ENCODE data around the gene NAGS. TPM values are rescaled to one million over a fixed set of nuclear protein-coding genes. Genes with fewer than 3 reads are reported as not detected.
"Not testable (repeated sequence)": the region's sequence is repeated elsewhere in the genome, so short reads cannot be mapped to it uniquely, and the experiment has no call there.

NAGS gene
- total RNA-seq, 2 donors from 2014 or later: 0.92 TPM; not detected in 1

- Histone ChIP-seq H3K4me1 (ENCODE audit: control insufficient read depth in 1 of 2, low read depth in 2 of 2) (peaks cover 0 to 11% of the 10 kb centered on the region in 2 donors), H3K4me3 (peak overlapping the region; percentile 46), H3K27me3 (replicated peaks; ENCODE audit: insufficient read depth) (no peaks in the 10 kb centered on the region), H3K27ac (no peak overlapping the region), H3K36me3 (no peaks in the 10 kb centered on the region), H3K9me3 (no peaks in the 10 kb centered on the region)
- ATAC-seq (ENCODE audit: insufficient number of reproducible peaks, low FRiP score, low read depth): no peak
- TF ChIP-seq CTCF (IDR thresholded peaks at IDR 0.05): peak; percentile 79
- no peak for DNase-seq (ENCODE audit: low spot score)
These were observed 9.9 kb upstream of the NAGS start for GRCh38 chr17:43994272-43995149.

GRCh38 chr17:43995150-43995471 lies 9.3 kb upstream of the NAGS start:
- Histone ChIP-seq H3K4me1 (ENCODE audit: control insufficient read depth in 1 of 2, low read depth in 2 of 2) (peaks cover 0 to 11% of the 10 kb centered on the region in 2 donors), H3K4me3 (no peak overlapping the region), H3K27ac (no peak overlapping the region), H3K9me3 (no peaks in the 10 kb centered on the region), H3K36me3 (no peaks in the 10 kb centered on the region), H3K27me3 (replicated peaks; ENCODE audit: insufficient read depth) (no peaks in the 10 kb centered on the region)
- ATAC-seq (ENCODE audit: insufficient number of reproducible peaks, low FRiP score, low read depth): no peak
- DNase-seq (ENCODE audit: low spot score): no peak
- no peak for TF ChIP-seq CTCF (IDR thresholded peaks at IDR 0.05)

- DNase-seq (ENCODE audit: low spot score); H3K36me3 ChIP-seq; H3K27me3 ChIP-seq (replicated peaks; ENCODE audit: insufficient read depth); H3K27ac ChIP-seq; H3K9me3 ChIP-seq; H3K4me3 ChIP-seq; ATAC-seq (ENCODE audit: insufficient number of reproducible peaks, low FRiP score, low read depth): not testable (repeated sequence)
- H3K4me1 ChIP-seq (ENCODE audit: control insufficient read depth in 1 of 2, low read depth in 2 of 2): peaks cover 0 to 11% of the 10 kb centered on the region in 2 donors
These were observed 7.2 kb upstream of the NAGS start for GRCh38 chr17:43997180-43997579.

- Histone ChIP-seq H3K36me3 (no peaks in the 10 kb centered on the region), H3K27ac (no peak overlapping the region), H3K4me1 (ENCODE audit: control insufficient read depth in 1 of 2, low read depth in 2 of 2) (peaks cover 0 to 11% of the 10 kb centered on the region in 2 donors), H3K4me3 (no peak overlapping the region), H3K9me3 (no peaks in the 10 kb centered on the region), H3K27me3 (replicated peaks; ENCODE audit: insufficient read depth) (no peaks in the 10 kb centered on the region)
- no peak for ATAC-seq (ENCODE audit: insufficient number of reproducible peaks, low FRiP score, low read depth)
- DNase-seq (ENCODE audit: low spot score): no peak
- no peak for TF ChIP-seq CTCF (IDR thresholded peaks at IDR 0.05)
These were observed 5.9 kb upstream of the NAGS start for GRCh38 chr17:43998552-43998951.

GRCh38 chr17:43999024-43999423 lies 5.4 kb upstream of the NAGS start:
- DNase-seq (ENCODE audit: low spot score): no peak
- H3K9me3 ChIP-seq: no peaks in the 10 kb centered on the region
- no peaks in the 10 kb centered on the region for H3K27me3 ChIP-seq (replicated peaks; ENCODE audit: insufficient read depth)
- peaks cover 0 to 11% of the 10 kb centered on the region in 2 donors for H3K4me1 ChIP-seq (ENCODE audit: control insufficient read depth in 1 of 2, low read depth in 2 of 2)
- ATAC-seq (ENCODE audit: insufficient number of reproducible peaks, low FRiP score, low read depth): no peak
- H3K4me3 ChIP-seq: no peak overlapping the region
- no peak for TF ChIP-seq CTCF (IDR thresholded peaks at IDR 0.05)
- no peak overlapping the region for H3K27ac ChIP-seq
- H3K36me3 ChIP-seq: no peaks in the 10 kb centered on the region
